ENCODE measurements around the gene TRPM1.

DNA sequence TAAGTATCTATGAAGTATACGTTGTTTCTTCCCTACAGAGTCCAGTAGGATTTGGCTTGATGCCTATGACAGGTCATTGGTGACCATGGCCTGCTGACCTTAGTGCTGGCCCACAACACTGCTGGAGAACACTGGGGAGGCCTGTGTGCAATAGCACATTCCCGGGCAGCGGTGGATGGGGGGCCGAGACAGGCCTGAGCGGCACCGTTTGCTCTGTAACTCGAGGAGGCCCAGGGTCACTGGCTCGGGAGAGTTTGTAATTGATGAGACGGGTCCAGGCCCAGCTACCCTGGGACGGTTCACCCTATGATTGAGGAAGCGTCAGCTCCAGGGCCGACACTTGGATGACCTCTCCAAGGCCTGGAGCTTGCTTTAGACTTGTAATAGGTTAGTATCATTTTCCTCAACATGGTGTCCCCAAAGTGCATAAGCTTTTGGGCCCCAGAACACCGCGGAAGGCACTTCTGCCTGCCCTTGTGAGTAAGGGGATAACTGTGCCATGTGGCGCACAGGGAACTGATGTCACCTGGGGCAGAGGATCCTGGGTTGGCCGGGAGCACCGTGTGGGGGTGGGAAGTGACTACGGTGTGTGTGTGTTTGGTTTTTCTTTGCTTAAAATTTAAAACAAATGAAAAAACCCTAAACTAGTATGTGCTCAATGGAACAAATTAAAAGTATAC lies 12.0 kb downstream of the TRPM1 start:
- TF ChIP-seq ZNF133 (CRISPR knock-in tag; IDR thresholded peaks at IDR 0.05): no peak
- no peak for TF ChIP-seq NRF1 (conservative IDR thresholded peaks at IDR 0.05 in 1 of 2, IDR thresholded peaks at IDR 0.05 in 1 of 2)
